Activated CD8-positive, alpha-beta memory T cell treated with anti-CD3 and anti-CD28 coated beads for 1 hour (primary cell): Measurements from ENCODE around the gene ARHGEF11.

ENCODE experiments used
- DNase-seq, 2 donors: peaks; one replicate each; pipeline ENCODE4 v3.0.0-alpha.2; 2020; ENCODE audit warnings: low read depth in 1 of 2; ENCODE audit errors: extremely low read depth in 1 of 2

The ARHGEF11 gene

GRCh38 chr1:157050836-157051235 lies 5.3 kb upstream of the ARHGEF11 start:
- DNase-seq: no peak

GRCh38 chr1:157047062-157047410 lies 1.5 kb upstream of the ARHGEF11 start:
- DNase-seq: no peak

- no peak for DNase-seq
Measured at GRCh38 chr1:157044326-157044725, 1.2 kb downstream of the ARHGEF11 start.

GRCh38 chr1:157043685-157044084 lies 1.9 kb downstream of the ARHGEF11 start:
- no peak for DNase-seq

GRCh38 chr1:157042846-157043245 lies 2.7 kb downstream of the ARHGEF11 start:
- no peak for DNase-seq

DNA sequence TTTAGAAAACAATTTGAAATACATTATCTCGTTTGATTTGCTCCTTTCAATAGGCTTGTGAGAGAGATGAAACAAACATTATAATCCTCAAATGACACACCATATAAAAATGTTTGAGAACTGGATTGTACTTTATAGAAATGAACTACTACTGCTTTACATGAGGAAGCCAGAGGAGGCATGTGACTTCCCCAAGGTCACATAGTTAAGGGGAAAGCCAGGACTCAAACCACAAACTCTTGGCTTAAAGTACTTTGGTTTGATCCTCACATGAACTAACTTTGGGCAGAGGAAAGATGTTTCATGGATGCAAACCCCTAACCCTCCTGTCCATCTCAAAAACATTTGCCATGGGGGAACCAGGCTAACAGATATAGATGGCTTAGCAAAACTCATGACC lies 4.7 kb downstream of the ARHGEF11 start:
- DNase-seq: no peak

DNA sequence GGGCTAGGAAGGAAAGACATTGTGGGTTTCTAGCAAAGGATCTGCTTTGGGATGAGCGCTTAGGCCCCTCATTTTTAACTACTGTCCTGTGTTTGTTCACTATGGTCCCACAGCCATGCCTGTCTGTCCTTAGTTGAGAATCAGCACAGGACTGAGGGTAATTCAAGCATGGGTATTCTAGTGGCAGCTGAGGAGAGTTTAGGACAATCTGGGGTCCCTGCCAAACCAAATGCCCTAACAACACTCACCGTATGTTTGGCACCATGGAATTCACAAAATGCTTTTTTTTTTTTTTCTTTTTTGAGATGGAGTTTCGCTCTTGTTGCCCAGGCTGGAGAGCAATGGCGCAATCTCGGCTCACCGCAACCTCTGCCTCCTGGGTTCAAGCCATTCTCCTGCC lies 10.4 kb downstream of the ARHGEF11 start:
- DNase-seq: no peak

GRCh38 chr1:157034137-157034800 lies 11.3 kb downstream of the ARHGEF11 start:
- no peak for DNase-seq

- no peak for DNase-seq
Measured at GRCh38 chr1:157033357-157033876, 12.1 kb downstream of the ARHGEF11 start.

DNA sequence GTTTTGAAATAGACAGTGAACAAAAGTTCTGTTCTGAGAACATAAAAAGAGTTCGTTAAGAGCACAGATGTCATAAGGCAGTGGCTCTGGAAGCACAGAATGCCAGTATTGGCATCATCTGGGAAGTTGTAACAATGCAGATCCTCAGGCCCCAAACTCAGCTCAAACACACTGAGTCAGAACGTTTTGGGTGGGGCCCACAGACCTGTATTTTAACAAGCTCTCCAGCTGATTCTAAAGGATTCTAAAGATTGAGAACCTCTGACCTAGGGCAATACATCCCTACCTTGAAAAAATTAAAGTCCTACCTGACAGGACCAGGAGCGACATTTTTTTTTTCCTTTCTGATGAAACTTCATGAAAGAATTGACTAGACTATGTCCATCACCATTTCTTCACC lies 13.2 kb downstream of the ARHGEF11 start:
- no peak for DNase-seq

GRCh38 chr1:157030728-157031127 lies 14.8 kb downstream of the ARHGEF11 start:
- DNase-seq: no peak

GRCh38 chr1:157028674-157029073 lies 16.9 kb downstream of the ARHGEF11 start:
- no peak for DNase-seq

GRCh38 chr1:157025856-157026255 lies 19.7 kb downstream of the ARHGEF11 start:
- DNase-seq: no peak

- no peak for DNase-seq
Measured at GRCh38 chr1:157025385-157025784, 20.2 kb downstream of the ARHGEF11 start.

DNA sequence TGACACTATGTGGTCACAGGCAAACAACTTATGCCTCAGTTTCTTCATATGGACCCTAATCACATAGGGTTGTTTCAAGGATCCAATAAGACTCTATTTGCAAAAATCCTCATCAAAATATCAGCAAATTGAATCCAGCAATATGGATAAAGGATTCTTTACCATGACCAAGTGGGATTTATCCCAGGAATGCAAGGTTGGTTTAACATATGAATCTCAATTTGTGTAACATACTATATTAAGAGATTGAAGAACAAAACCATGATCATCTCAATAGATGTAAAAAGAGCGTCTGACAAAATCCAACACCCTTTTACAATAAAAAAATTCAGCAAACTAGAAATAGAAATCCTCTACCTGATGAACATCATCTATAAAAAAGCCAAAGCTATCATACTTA lies 23.9 kb downstream of the ARHGEF11 start:
- DNase-seq: no peak

GRCh38 chr1:157019457-157019856 lies 26.1 kb downstream of the ARHGEF11 start:
- no peak for DNase-seq

- DNase-seq: no peak
Measured at GRCh38 chr1:157011845-157012244, 33.7 kb downstream of the ARHGEF11 start.

DNA sequence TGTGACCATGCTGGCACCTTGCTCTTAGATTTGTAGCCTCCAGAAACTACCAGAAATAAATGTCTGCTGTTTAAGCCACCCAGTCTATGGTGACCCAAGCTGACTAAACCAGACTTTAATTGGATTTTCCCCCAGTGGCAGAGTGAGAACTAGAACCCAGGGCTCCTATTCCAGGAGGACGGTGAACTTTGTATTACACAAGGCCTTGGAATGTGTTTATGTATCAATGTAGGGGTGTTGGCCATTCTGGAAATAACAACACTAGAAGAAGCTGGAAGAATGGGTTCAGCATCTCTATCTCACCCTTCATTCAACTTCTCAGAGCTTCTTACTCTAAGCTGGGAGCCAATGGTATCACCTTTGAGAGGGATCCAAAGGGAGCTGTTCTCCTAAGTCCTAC lies 37.0 kb downstream of the ARHGEF11 start:
- no peak for DNase-seq

GRCh38 chr1:157007306-157007705 lies 38.2 kb downstream of the ARHGEF11 start:
- no peak for DNase-seq

DNA sequence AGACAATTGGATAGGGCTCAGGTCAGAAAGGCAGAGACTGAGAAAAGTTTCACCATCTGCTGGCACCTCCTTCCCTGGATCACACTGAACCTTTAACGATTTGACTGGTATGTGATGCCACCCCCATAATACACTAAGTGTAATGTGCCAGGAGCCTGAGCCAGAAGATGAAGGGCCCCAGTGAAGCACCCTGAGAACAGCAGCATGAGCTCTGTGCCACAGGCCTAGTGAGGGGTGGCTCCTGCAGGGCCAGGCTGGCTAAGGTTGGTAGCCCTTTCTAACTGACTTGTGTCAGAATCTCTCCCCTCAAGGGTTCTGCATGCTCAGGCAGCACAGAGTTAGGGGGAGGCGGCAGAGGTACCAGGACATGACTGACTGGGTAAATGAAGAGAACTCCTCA lies 38.9 kb downstream of the ARHGEF11 start:
- DNase-seq: no peak

GRCh38 chr1:157005965-157006364 lies 39.6 kb downstream of the ARHGEF11 start:
- no peak for DNase-seq

GRCh38 chr1:157004806-157005205 lies 40.7 kb downstream of the ARHGEF11 start:
- no peak for DNase-seq

GRCh38 chr1:157004327-157004726 lies 41.2 kb downstream of the ARHGEF11 start:
- no peak for DNase-seq
